Memory B cell (primary cell): ENCODE data around the gene USP24.
"Not testable (repeated sequence)": the region's sequence is repeated elsewhere in the genome, so short reads cannot be mapped to it uniquely, and the experiment has no call there.

ENCODE experiments used
- ATAC-seq: fragments of 150-1000 bp; cut with Tn5 transposase; 2 replicates; pipeline ENCODE4 v1.10.0; 2021; ENCODE audit warnings: low read depth, mild to moderate bottlenecking, moderate library complexity
- DNase-seq, 2 donors: peaks; one replicate each; pipeline ENCODE4 v3.0.0; 2022; ENCODE audit warnings: low spot score in 2 of 2
- H3K27ac Mint-ChIP-seq: one replicate; pipeline ENCODE4 v1.8.0; 2022; ENCODE audit warnings: mild to moderate bottlenecking, moderate library complexity, mixed read lengths
- H3K27me3 Mint-ChIP-seq: one replicate; pipeline ENCODE4 v1.8.0; 2022; ENCODE audit warnings: mixed read lengths
- H3K36me3 Mint-ChIP-seq: one replicate; pipeline ENCODE4 v1.8.0; 2022; ENCODE audit warnings: mild to moderate bottlenecking, mixed read lengths
- H3K4me1 Mint-ChIP-seq: one replicate; pipeline ENCODE4 v1.8.0; 2022; ENCODE audit warnings: mixed read lengths
- H3K4me3 Mint-ChIP-seq: one replicate; pipeline ENCODE4 v1.8.0; 2022; ENCODE audit warnings: mild to moderate bottlenecking, moderate library complexity, mixed read lengths
- H3K9me3 Mint-ChIP-seq: one replicate; pipeline ENCODE4 v1.8.0; 2022; ENCODE audit warnings: mixed read lengths

USP24 gene

DNA sequence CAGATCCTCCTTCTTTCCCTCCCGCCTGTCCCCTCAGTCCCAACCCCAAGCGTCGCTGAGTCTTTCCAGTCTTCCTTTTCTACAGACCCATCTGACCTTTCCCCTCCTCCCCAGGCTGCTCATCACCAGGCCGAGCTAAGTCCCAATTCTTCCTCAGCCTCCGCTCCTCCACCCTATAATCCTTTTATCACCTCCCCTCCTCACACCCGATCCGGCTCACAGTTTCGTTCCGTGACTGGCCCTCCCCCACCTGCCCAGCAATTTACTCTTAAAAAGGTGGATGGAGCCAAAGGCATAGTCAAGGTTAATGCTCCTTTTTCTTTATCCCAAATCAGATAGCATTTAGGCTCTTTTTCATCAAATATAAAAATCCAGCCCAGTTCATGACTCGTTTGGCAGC is 191.0 kb downstream of the USP24 start:
- H3K4me1 Mint-ChIP-seq, H3K9me3 Mint-ChIP-seq, H3K27ac Mint-ChIP-seq, H3K36me3 Mint-ChIP-seq, ATAC-seq, H3K4me3 Mint-ChIP-seq, DNase-seq: not testable (repeated sequence)
- peaks cover 15% of the 10 kb centered on the region for H3K27me3 Mint-ChIP-seq

- no peak overlapping the region for H3K27ac Mint-ChIP-seq
- H3K27me3 Mint-ChIP-seq = peaks cover 18% of the 10 kb centered on the region
- no peaks in the 10 kb centered on the region for H3K36me3 Mint-ChIP-seq
- H3K9me3 Mint-ChIP-seq = no peaks in the 10 kb centered on the region
- peak; percentile 59 for ATAC-seq
- no peak overlapping the region for H3K4me3 Mint-ChIP-seq
- peak; percentile 20 to 41 for DNase-seq
- H3K4me1 Mint-ChIP-seq = peaks cover 8% of the 10 kb centered on the region
Observed at GRCh38 chr1:55021942-55022546, 193.1 kb downstream of the USP24 start.

DNA sequence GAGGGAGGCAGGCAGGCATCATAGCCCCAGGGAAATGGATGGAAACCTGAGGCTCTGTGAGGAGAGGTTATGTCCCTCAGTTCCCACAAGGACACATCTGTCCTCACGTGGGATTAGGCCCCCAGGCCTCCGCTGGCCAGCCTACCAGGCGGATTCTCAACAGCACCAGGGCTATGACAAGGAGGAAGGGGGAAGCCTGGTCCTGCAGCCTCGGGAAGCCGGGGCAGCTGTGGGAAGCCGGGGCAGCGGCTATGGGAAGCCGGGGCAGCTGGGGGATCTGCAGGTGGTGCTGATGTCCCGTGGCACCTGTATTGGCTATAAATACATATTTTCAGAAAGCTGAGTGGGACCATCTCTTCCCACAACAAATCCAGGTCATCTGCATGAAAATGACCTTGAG is 196.8 kb downstream of the USP24 start:
- Mint-ChIP-seq H3K27me3 (peaks cover 22% of the 10 kb centered on the region), H3K4me1 (peaks cover 4% of the 10 kb centered on the region), H3K9me3 (no peaks in the 10 kb centered on the region), H3K27ac (no peak overlapping the region), H3K36me3 (no peaks in the 10 kb centered on the region), H3K4me3 (no peak overlapping the region)
- DNase-seq = no peak
- no peak for ATAC-seq
